ENCODE data around the gene CPA2. TPM values are rescaled to one million over a fixed set of nuclear protein-coding genes. Genes with fewer than 3 reads are reported as not detected.

Gene CPA2
- polyA plus RNA-seq, 4 donors = 12.9 to 25.4 (median 15.1) TPM

DNA sequence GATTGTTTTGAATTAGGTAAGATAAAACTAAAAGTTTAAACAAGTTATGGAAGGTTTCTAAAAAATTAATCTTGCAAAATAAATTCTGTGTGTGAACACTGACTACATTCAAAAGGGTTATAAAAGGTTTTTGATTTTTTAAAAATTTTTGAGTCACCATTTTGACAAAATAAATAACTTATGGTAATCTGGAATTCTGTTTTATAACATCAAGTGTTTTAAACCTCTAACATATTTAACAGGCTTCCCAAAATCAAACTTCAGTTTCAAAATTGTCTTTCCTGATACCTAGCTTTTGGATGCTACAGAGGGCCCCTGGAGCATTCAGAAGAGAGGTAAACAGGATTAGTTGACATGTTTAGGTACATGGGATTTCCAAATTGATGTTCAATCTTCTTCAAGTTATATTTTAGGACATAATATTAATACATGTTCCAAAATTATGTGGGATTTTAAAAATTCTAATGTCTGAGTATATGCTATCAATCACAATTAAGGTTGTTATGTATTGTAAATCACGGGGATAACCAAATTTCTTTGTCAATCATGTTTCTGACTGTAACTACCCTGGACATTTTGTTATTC lies 8.1 kb upstream of the CPA2 start:
- no peak overlapping the region for H3K27ac ChIP-seq (ENCODE audit: low read depth in 1 of 3, low read length in 2 of 3)
- DNase-seq = no peak
- no peaks in the 10 kb centered on the region for H3K36me3 ChIP-seq (ENCODE audit: control insufficient read depth in 3 of 3, insufficient read depth in 2 of 3, low read depth in 1 of 3, low read length in 3 of 3)
- no peak for FAIRE-seq
- no peaks in the 10 kb centered on the region for H3K4me1 ChIP-seq (ENCODE audit: control insufficient read depth in 3 of 3, insufficient read depth in 2 of 3, low read depth in 1 of 3, low read length in 2 of 3)
- WGBS, 3 donors = 39 to 71% (median 48%) methylated on average over 1 of the region's 1 CpG
- peaks cover 0 to 8% (median 0%) of the 10 kb centered on the region in 3 donors for H3K27me3 ChIP-seq (ENCODE audit: control insufficient read depth in 3 of 3, insufficient read depth in 3 of 3, low read length in 3 of 3)
- peaks cover 2 to 45% of the 10 kb centered on the region in 2 donors for H3K9me3 ChIP-seq (ENCODE audit: control insufficient read depth in 2 of 2, insufficient read depth in 1 of 2, low read depth in 1 of 2, low read length in 1 of 2)
- no peak overlapping the region for H3K4me3 ChIP-seq (ENCODE audit: low read depth in 1 of 3, low read length in 3 of 3)

DNA sequence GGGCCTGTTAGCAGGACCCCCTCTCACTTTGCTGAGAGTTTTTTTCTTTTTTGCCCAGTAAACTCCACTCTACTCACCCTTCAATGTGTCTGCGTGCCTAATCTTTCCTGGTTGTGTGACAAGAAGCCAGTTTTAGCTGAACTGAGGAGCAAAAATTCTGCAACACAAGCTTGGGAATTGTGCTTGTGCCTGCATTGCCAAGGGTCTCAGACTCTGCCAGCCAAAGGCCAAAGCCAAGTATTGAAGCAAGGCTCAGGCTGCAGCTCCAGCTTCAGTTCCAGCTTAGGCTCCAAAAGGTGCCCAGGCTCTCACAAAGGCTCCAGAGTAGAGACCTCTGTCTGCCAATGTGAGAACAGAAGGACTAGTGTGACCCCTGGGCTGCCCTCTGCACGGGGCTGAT lies 4.2 kb upstream of the CPA2 start:
- WGBS, 3 donors = 68 to 80% (median 68%) methylated on average over 2 of the region's 2 CpGs
- peaks cover 0 to 6% (median 0%) of the 10 kb centered on the region in 3 donors for H3K4me1 ChIP-seq (ENCODE audit: control insufficient read depth in 3 of 3, insufficient read depth in 2 of 3, low read depth in 1 of 3, low read length in 2 of 3)

DNA sequence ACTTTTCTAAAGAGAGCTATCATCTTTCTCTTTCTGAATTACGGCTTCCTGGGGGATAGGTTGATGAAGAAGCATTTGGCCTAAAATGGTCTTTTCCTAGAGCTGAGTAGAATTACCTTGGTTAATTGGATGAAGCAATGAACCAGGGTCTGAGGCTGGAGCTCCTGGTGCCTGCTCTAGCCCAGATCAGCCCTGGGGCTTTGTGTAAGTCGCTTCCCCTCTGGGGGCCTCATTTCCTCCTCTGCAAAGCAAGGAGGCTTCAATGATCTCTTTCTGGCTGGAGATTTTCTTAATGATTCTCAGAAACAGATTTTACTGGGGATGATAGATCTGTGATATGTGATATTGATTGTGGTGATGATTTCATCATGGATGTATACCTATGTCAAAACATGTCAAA lies 3.5 kb upstream of the CPA2 start:
- H3K27me3 ChIP-seq (ENCODE audit: control insufficient read depth in 3 of 3, insufficient read depth in 3 of 3, low read length in 3 of 3) = peaks cover 0 to 2% (median 0%) of the 10 kb centered on the region in 3 donors
- 68 to 84% (median 83%) methylated on average over 2 of the region's 2 CpGs for WGBS, 3 donors
- FAIRE-seq = no peak

More for the DNA sequence above, 4.2 kb upstream of the CPA2 start:
- no peak overlapping the region for H3K4me3 ChIP-seq (ENCODE audit: low read depth in 1 of 3, low read length in 3 of 3)
- FAIRE-seq (no peak), DNase-seq (no peak)
- H3K27ac ChIP-seq (ENCODE audit: low read depth in 1 of 3, low read length in 2 of 3) = no peak overlapping the region
- peaks cover 0 to 2% (median 0%) of the 10 kb centered on the region in 3 donors for H3K27me3 ChIP-seq (ENCODE audit: control insufficient read depth in 3 of 3, insufficient read depth in 3 of 3, low read length in 3 of 3)
- H3K9me3 ChIP-seq (ENCODE audit: control insufficient read depth in 2 of 2, insufficient read depth in 1 of 2, low read depth in 1 of 2, low read length in 1 of 2) = peaks cover 0 to 22% of the 10 kb centered on the region in 2 donors
- H3K36me3 ChIP-seq (ENCODE audit: control insufficient read depth in 3 of 3, insufficient read depth in 2 of 3, low read depth in 1 of 3, low read length in 3 of 3) = no peaks in the 10 kb centered on the region

GRCh38 chr7:130266961-130267321 lies 278 bp downstream of the CPA2 start:
- WGBS, 3 donors = 87 to 100% (median 100%) methylated on average over 1 of the region's 1 CpG
- Histone ChIP-seq H3K27me3 (ENCODE audit: control insufficient read depth in 3 of 3, insufficient read depth in 3 of 3, low read length in 3 of 3) (no peaks in the 10 kb centered on the region), H3K9me3 (ENCODE audit: control insufficient read depth in 2 of 2, insufficient read depth in 1 of 2, low read depth in 1 of 2, low read length in 1 of 2) (no peaks in the 10 kb centered on the region), H3K4me3 (ENCODE audit: low read depth in 1 of 3, low read length in 3 of 3) (no peak overlapping the region), H3K27ac (ENCODE audit: low read depth in 1 of 3, low read length in 2 of 3) (peak overlapping the region in 1 of 3 donors; percentile 23), H3K4me1 (ENCODE audit: control insufficient read depth in 3 of 3, insufficient read depth in 2 of 3, low read depth in 1 of 3, low read length in 2 of 3) (peaks cover 0 to 14% (median 0%) of the 10 kb centered on the region in 3 donors), H3K36me3 (ENCODE audit: control insufficient read depth in 3 of 3, insufficient read depth in 2 of 3, low read depth in 1 of 3, low read length in 3 of 3) (peaks cover 0 to 7% (median 0%) of the 10 kb centered on the region in 3 donors)
- FAIRE-seq (no peak), DNase-seq (no peak)

More for the DNA sequence above, 3.5 kb upstream of the CPA2 start:
- peaks cover 0 to 18% of the 10 kb centered on the region in 2 donors for H3K9me3 ChIP-seq (ENCODE audit: control insufficient read depth in 2 of 2, insufficient read depth in 1 of 2, low read depth in 1 of 2, low read length in 1 of 2)
- H3K4me1 ChIP-seq (ENCODE audit: control insufficient read depth in 3 of 3, insufficient read depth in 2 of 3, low read depth in 1 of 3, low read length in 2 of 3) = peaks cover 0 to 6% (median 0%) of the 10 kb centered on the region in 3 donors
- no peak overlapping the region for H3K4me3 ChIP-seq (ENCODE audit: low read depth in 1 of 3, low read length in 3 of 3)
- DNase-seq = no peak
- H3K36me3 ChIP-seq (ENCODE audit: control insufficient read depth in 3 of 3, insufficient read depth in 2 of 3, low read depth in 1 of 3, low read length in 3 of 3) = no peaks in the 10 kb centered on the region
- no peak overlapping the region for H3K27ac ChIP-seq (ENCODE audit: low read depth in 1 of 3, low read length in 2 of 3)

- DNase-seq = peak in 1 of 2 donors; percentile 22
- Histone ChIP-seq H3K9me3 (ENCODE audit: control insufficient read depth in 2 of 2, insufficient read depth in 1 of 2, low read depth in 1 of 2, low read length in 1 of 2) (no peaks in the 10 kb centered on the region), H3K4me1 (ENCODE audit: control insufficient read depth in 3 of 3, insufficient read depth in 2 of 3, low read depth in 1 of 3, low read length in 2 of 3) (peaks cover 0 to 20% (median 0%) of the 10 kb centered on the region in 3 donors), H3K27ac (ENCODE audit: low read depth in 1 of 3, low read length in 2 of 3) (no peak overlapping the region), H3K27me3 (ENCODE audit: control insufficient read depth in 3 of 3, insufficient read depth in 3 of 3, low read length in 3 of 3) (no peaks in the 10 kb centered on the region), H3K4me3 (ENCODE audit: low read depth in 1 of 3, low read length in 3 of 3) (no peak overlapping the region), H3K36me3 (ENCODE audit: control insufficient read depth in 3 of 3, insufficient read depth in 2 of 3, low read depth in 1 of 3, low read length in 3 of 3) (peaks cover 0 to 11% (median 0%) of the 10 kb centered on the region in 3 donors)
- WGBS, 3 donors = 51 to 66% (median 56%) methylated on average over 6 of the region's 6 CpGs
- no peak for FAIRE-seq
Measured at GRCh38 chr7:130268463-130269317, 2.0 kb downstream of the CPA2 start.

DNA sequence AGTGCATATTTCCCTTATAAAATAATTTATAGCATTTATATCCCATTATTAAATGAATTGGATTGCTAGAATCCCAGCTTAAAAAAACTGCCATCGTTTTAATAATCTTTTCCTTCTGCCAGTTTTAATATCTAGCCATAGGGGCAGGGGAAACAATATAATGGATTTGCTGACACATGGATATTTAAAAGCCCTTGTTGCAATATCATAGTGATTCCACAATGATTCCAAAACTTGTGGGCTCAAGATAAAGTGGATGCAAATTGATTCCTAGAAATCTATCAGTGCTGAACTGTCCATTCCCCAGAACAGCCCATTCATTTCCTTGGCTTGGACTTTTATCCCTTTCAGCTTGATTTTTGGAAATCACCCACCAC lies 2.6 kb downstream of the CPA2 start:
- H3K36me3 ChIP-seq (ENCODE audit: control insufficient read depth in 3 of 3, insufficient read depth in 2 of 3, low read depth in 1 of 3, low read length in 3 of 3) = peaks cover 0 to 11% (median 0%) of the 10 kb centered on the region in 3 donors
- H3K9me3 ChIP-seq (ENCODE audit: control insufficient read depth in 2 of 2, insufficient read depth in 1 of 2, low read depth in 1 of 2, low read length in 1 of 2) = no peaks in the 10 kb centered on the region
- no peak overlapping the region for H3K27ac ChIP-seq (ENCODE audit: low read depth in 1 of 3, low read length in 2 of 3)
- WGBS, 3 donors = 87 to 91% (median 90%) methylated on average over 1 of the region's 1 CpG
- DNase-seq (no peak), FAIRE-seq (no peak)
- H3K27me3 ChIP-seq (ENCODE audit: control insufficient read depth in 3 of 3, insufficient read depth in 3 of 3, low read length in 3 of 3) = no peaks in the 10 kb centered on the region
- no peak overlapping the region for H3K4me3 ChIP-seq (ENCODE audit: low read depth in 1 of 3, low read length in 3 of 3)
- peaks cover 0 to 20% (median 0%) of the 10 kb centered on the region in 3 donors for H3K4me1 ChIP-seq (ENCODE audit: control insufficient read depth in 3 of 3, insufficient read depth in 2 of 3, low read depth in 1 of 3, low read length in 2 of 3)

DNA sequence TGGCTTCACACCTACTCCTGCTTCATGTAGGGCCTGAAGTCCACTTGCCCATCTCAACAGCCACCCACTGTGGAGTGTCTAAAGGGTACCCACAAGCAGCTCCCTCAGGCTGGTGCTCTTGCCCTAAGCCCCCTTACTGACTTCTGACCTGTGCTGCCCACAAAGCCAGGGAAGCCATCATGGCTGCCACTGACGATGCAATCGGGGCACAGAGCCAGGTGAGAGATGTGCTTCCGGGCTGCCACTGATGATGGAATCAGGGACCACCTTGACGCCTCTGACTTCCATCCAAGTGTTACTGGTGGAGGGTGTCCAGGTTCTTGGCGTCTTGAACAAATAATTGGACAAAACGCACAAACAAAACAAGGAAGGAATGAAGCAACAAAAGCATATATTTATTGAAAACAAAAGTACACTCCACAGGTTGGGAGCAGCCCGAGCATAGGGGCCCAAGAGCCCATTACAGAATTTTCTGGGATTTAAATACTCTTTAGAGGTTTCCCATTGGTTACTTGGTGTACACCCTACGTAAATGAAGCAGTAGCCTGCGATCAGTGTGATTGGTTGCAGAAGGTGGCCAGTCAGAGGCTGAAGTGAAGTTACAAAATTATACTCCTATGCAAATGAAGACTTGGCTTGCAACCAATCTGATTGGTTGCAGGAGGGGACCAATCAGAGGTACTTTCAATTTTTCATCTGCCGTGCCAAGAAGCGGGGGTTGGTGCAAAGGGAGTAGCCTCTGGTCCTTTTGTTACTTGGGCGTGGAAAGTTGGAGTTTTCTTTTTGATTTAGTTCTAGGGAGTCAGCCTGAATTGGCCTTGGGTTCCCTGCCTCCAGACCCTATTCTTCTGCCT lies 4.5 kb downstream of the CPA2 start:
- FAIRE-seq (no peak), DNase-seq (no peak)
- WGBS, 3 donors = 82 to 89% (median 83%) methylated on average over 12 of the region's 12 CpGs
- H3K9me3 ChIP-seq (ENCODE audit: control insufficient read depth in 2 of 2, insufficient read depth in 1 of 2, low read depth in 1 of 2, low read length in 1 of 2) = no peaks in the 10 kb centered on the region
- H3K27ac ChIP-seq (ENCODE audit: low read depth in 1 of 3, low read length in 2 of 3) = no peak overlapping the region
- H3K36me3 ChIP-seq (ENCODE audit: control insufficient read depth in 3 of 3, insufficient read depth in 2 of 3, low read depth in 1 of 3, low read length in 3 of 3) = peaks cover 0 to 11% (median 0%) of the 10 kb centered on the region in 3 donors
- H3K4me3 ChIP-seq (ENCODE audit: low read depth in 1 of 3, low read length in 3 of 3) = no peak overlapping the region
- H3K27me3 ChIP-seq (ENCODE audit: control insufficient read depth in 3 of 3, insufficient read depth in 3 of 3, low read length in 3 of 3) = no peaks in the 10 kb centered on the region
- peaks cover 0 to 20% (median 0%) of the 10 kb centered on the region in 3 donors for H3K4me1 ChIP-seq (ENCODE audit: control insufficient read depth in 3 of 3, insufficient read depth in 2 of 3, low read depth in 1 of 3, low read length in 2 of 3)
